GM20000 (cell line): Measurements from ENCODE around the gene PTK6.
"Not testable (repeated sequence)": the region's sequence is repeated elsewhere in the genome, so short reads cannot be mapped to it uniquely, and the experiment has no call there.

Source experiments
- DNase-seq: peaks from one replicate; pipeline ENCODE4 v3.0.0; 2012; ENCODE audit warnings: low spot score
- CTCF ChIP-seq: IDR thresholded peaks from 2 replicates; pipeline ENCODE4 v1.5.1; 2012; ENCODE audit warnings: mild to moderate bottlenecking, control low read depth; ENCODE audit errors: extremely low read depth, missing control alignments

PTK6 gene

GRCh38 chr20:63572788-63573646 lies 35.8 kb upstream of the PTK6 start:
- peak; percentile 22 for TF ChIP-seq CTCF
- DNase-seq = no peak

GRCh38 chr20:63572071-63572787 lies 35.1 kb upstream of the PTK6 start:
- DNase-seq = no peak
- TF ChIP-seq CTCF = no peak

- not testable (repeated sequence) for DNase-seq
These were observed 33.9 kb upstream of the PTK6 start for GRCh38 chr20:63571087-63571478.

- TF ChIP-seq CTCF = no peak
- DNase-seq = no peak
These were observed 33.3 kb upstream of the PTK6 start for GRCh38 chr20:63570281-63571086.

GRCh38 chr20:63568986-63569949 lies 32.1 kb upstream of the PTK6 start:
- DNase-seq = no peak
- TF ChIP-seq CTCF = no peak

- DNase-seq = no peak
- TF ChIP-seq CTCF = no peak
These were observed 31.2 kb upstream of the PTK6 start for GRCh38 chr20:63568170-63568981.
